Measurements from ENCODE around the gene APOBEC3C. TPM values are rescaled to one million over a fixed set of nuclear protein-coding genes. Genes with fewer than 3 reads are reported as not detected.
"Not testable (repeated sequence)": the region's sequence is repeated elsewhere in the genome, so short reads cannot be mapped to it uniquely, and the experiment has no call there.

Gene APOBEC3C
- polyA plus RNA-seq, 1 donor = 13.9 TPM

DNA sequence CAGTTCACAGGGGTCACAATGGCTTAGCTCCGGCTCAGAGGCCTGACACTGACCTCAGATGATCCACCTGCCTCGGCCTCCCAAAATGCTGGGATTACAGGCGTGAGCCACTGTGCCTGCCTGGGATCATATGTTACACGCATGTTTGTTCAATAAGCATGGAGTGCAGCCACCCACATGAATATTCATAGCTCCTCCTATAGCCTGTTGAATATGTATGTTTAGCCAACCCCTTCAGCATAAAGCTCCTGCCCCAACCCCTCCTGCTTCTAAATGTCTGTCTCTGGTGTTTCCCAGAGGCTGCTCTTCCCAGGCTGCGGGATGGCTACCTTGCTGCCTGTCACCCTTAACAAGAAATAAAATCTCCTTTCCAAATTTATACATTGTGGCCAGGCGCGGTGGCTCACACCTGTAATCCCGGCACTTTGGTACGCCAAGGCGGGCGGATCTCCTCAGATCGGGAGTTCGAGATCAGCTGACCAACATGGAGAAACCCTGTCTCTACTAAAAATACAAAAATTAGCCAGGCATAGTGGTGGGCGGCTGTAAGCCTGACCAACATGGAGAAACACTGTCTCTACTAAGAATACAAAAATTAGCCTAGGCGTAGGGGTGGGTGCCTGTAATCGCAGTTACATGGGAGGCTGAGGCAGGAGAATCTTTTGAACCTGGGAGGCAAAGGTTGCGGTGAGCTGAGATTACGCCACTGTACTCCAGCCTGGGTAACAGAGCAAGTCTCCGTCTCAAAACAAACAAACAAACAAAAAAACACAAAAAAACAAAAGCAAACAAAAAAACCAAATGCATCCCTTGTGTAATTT, 25.5 kb downstream of the APOBEC3C start:
- Histone ChIP-seq H3K36me3 (ENCODE audit: control insufficient read depth, insufficient read depth, low read length) (no peaks in the 10 kb centered on the region), H3K27ac (ENCODE audit: low read length) (no peak overlapping the region), H3K4me1 (ENCODE audit: control insufficient read depth, insufficient read depth, low read length) (peaks cover 3% of the 10 kb centered on the region), H3K4me3 (ENCODE audit: low read length) (no peak overlapping the region), H3K27me3 (ENCODE audit: control insufficient read depth, insufficient read depth, low read length) (no peaks in the 10 kb centered on the region), H3K9me3 (ENCODE audit: control insufficient read depth, low read depth, low read length) (no peaks in the 10 kb centered on the region)
- WGBS (ENCODE audit: insufficient coverage, low lambda C conversion rate) = no CpG with 5 or more reads among the region's 19 CpGs
- no peak for DNase-seq

DNA sequence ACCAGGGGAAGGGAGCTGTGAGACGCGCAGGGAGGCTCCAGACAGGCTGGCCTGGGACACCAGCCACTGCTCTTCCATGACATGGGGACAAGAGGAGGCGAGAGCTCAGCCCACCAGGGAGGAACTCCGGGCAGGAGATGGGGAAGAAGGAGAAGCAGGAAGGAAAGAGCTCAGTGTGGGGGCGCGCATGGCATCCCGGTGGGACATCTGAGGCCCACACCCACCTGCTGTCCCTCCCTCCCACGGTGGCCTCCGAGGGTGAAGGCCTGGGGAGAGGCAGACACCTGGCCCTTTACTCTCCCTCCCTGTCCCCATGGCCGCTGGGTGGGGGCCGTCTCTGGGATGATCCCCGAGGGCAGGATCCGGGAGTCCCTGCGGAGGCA, 26.1 kb downstream of the APOBEC3C start:
- not testable (repeated sequence) for H3K9me3 ChIP-seq (ENCODE audit: control insufficient read depth, low read depth, low read length); H3K4me3 ChIP-seq (ENCODE audit: low read length); H3K4me1 ChIP-seq (ENCODE audit: control insufficient read depth, insufficient read depth, low read length); DNase-seq; H3K36me3 ChIP-seq (ENCODE audit: control insufficient read depth, insufficient read depth, low read length); H3K27me3 ChIP-seq (ENCODE audit: control insufficient read depth, insufficient read depth, low read length); H3K27ac ChIP-seq (ENCODE audit: low read length)
- no CpG with 5 or more reads among the region's 14 CpGs for WGBS (ENCODE audit: insufficient coverage, low lambda C conversion rate)

DNA sequence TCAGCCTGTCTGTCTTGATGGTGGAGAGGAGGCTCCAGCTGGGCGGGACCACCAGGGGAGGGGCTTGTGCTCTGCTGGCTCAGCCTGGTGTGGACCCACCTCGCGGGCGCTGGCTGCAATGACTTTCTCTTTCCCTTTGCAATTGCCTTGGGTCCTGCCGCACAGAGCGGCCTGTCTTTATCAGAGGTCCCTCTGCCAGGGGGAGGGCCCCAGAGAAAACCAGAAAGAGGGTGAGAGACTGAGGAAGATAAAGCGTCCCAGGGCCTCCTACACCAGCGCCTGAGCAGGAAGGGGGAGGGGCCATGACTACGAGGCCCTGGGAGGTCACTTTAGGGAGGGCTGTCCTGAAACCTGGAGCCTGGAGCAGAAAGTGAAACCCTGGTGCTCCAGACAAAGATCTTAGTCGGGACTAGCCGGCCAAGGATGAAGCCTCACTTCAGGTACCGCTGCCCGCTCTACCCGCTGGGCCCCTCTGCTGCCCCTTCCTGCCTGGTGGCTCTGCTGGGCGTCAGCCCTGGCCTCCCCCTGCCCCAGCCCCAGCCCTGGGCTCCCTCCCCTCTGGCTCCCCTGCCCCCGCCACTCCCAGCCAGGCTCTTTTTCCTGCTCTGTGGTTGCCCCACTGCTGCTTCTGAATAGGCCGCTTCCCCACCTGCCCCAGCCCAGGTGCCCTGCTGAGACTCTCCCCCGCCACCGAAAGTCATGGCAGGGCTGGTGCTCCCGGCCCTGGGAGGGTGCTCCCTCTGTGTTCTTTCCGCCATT, 26.7 kb downstream of the APOBEC3C start, which contains the start of gene APOBEC3F:
Gene APOBEC3F, plus strand, starts transcription at position 327 of the 759 bp plus-strand sequence. Its CDS starts 97 bp downstream, at position 424.
- H3K9me3 ChIP-seq (ENCODE audit: control insufficient read depth, low read depth, low read length); H3K36me3 ChIP-seq (ENCODE audit: control insufficient read depth, insufficient read depth, low read length); H3K27me3 ChIP-seq (ENCODE audit: control insufficient read depth, insufficient read depth, low read length); H3K4me1 ChIP-seq (ENCODE audit: control insufficient read depth, insufficient read depth, low read length): not testable (repeated sequence)
- DNase-seq = peak; percentile 31 to 74
- H3K4me3 ChIP-seq (ENCODE audit: low read length) = peak within 1 kb of the TSS; percentile 45
- H3K27ac ChIP-seq (ENCODE audit: low read length) = peak within 1 kb of the TSS; percentile 71
- WGBS (ENCODE audit: insufficient coverage, low lambda C conversion rate) = no CpG with 5 or more reads among the region's 21 CpGs

DNA sequence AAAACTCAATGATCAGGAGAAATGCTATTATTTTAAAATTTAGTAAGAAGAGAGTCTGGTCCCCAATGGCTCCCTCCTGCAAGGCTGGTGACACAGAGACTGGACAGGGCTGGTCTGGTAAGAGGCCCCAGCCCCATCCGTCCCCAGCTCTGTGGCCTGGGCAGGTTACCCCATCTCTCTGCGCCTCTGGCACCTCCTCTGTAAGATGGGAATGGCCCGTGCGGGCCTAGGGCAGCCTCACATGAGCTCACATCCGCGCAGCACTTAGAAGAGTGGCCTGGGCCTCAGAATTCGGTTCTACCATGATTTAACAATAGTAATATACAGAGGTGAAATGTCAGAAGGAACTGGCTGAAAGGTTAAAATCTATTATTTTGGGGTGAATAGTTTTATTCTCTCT, 27.9 kb downstream of the APOBEC3C start:
- peaks cover 3% of the 10 kb centered on the region for H3K4me1 ChIP-seq (ENCODE audit: control insufficient read depth, insufficient read depth, low read length)
- no peak for DNase-seq
- no peak overlapping the region for H3K4me3 ChIP-seq (ENCODE audit: low read length)
- H3K36me3 ChIP-seq (ENCODE audit: control insufficient read depth, insufficient read depth, low read length) = no peaks in the 10 kb centered on the region
- no peaks in the 10 kb centered on the region for H3K27me3 ChIP-seq (ENCODE audit: control insufficient read depth, insufficient read depth, low read length)
- no CpG with 5 or more reads among the region's 7 CpGs for WGBS (ENCODE audit: insufficient coverage, low lambda C conversion rate)
- H3K27ac ChIP-seq (ENCODE audit: low read length) = no peak overlapping the region
- H3K9me3 ChIP-seq (ENCODE audit: control insufficient read depth, low read depth, low read length) = no peaks in the 10 kb centered on the region

DNA sequence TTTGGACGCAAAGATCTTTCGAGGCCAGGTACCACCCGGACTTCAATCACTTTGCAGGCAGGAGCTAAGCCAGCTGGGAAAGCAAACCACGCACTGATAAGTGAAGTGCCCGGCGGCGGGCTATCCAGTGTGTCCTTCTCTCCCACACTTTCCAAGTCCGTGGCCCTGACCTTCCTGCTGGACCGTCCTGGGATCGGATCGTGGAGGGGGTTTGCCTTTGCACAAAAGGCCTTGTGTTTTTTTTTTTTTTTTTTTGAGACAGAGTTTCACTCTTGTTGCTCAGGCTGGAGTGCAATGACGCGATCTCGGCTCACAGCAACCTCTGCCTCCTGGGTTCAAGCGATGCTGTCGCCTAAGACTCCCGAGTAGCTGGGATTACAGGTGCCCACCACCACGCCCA, 29.0 kb downstream of the APOBEC3C start:
- H3K36me3 ChIP-seq (ENCODE audit: control insufficient read depth, insufficient read depth, low read length); H3K27ac ChIP-seq (ENCODE audit: low read length); H3K4me3 ChIP-seq (ENCODE audit: low read length); H3K27me3 ChIP-seq (ENCODE audit: control insufficient read depth, insufficient read depth, low read length); H3K4me1 ChIP-seq (ENCODE audit: control insufficient read depth, insufficient read depth, low read length); DNase-seq; H3K9me3 ChIP-seq (ENCODE audit: control insufficient read depth, low read depth, low read length): not testable (repeated sequence)
- WGBS (ENCODE audit: insufficient coverage, low lambda C conversion rate) = no CpG with 5 or more reads among the region's 18 CpGs

DNA sequence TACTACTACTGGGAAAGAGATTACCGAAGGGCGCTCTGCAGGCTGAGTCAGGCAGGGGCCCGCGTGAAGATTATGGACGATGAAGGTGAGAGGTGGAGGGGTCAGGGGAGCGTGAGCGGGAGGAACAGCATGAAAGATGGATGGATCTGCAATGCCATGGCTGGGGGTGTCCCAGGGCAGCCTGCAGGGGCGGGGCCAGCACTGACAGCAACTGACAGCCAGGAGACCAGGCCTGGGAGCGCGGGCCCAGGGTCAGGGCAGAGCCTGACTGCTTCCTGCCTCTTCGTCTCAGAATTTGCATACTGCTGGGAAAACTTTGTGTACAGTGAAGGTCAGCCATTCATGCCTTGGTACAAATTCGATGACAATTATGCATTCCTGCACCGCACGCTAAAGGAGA, 31.1 kb downstream of the APOBEC3C start:
- H3K27me3 ChIP-seq (ENCODE audit: control insufficient read depth, insufficient read depth, low read length); H3K36me3 ChIP-seq (ENCODE audit: control insufficient read depth, insufficient read depth, low read length); H3K4me1 ChIP-seq (ENCODE audit: control insufficient read depth, insufficient read depth, low read length); H3K4me3 ChIP-seq (ENCODE audit: low read length); H3K27ac ChIP-seq (ENCODE audit: low read length); H3K9me3 ChIP-seq (ENCODE audit: control insufficient read depth, low read depth, low read length); DNase-seq: not testable (repeated sequence)
- WGBS (ENCODE audit: insufficient coverage, low lambda C conversion rate) = 90% methylated on average over 2 of the region's 14 CpGs

DNA sequence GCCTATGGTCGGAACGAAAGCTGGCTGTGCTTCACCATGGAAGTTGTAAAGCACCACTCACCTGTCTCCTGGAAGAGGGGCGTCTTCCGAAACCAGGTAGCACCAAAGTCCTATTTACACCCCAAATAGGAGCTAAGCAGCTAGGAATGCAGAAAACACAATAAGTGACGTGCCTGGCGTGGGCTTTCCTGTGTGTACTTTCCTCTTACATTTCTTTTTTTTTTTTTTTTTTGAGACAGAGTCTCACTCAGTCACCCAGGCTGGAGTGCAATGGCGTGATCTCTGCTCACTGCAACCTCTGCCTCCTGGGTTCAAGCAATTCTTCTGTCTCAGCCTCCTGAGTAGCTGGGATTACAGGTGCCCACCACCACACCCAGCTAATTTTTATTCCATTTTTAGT, 35.4 kb downstream of the APOBEC3C start:
- not testable (repeated sequence) for H3K27ac ChIP-seq (ENCODE audit: low read length); H3K9me3 ChIP-seq (ENCODE audit: control insufficient read depth, low read depth, low read length); DNase-seq; H3K27me3 ChIP-seq (ENCODE audit: control insufficient read depth, insufficient read depth, low read length); H3K36me3 ChIP-seq (ENCODE audit: control insufficient read depth, insufficient read depth, low read length); H3K4me3 ChIP-seq (ENCODE audit: low read length); H3K4me1 ChIP-seq (ENCODE audit: control insufficient read depth, insufficient read depth, low read length)
- WGBS (ENCODE audit: insufficient coverage, low lambda C conversion rate) = no CpG with 5 or more reads among the region's 7 CpGs

DNA sequence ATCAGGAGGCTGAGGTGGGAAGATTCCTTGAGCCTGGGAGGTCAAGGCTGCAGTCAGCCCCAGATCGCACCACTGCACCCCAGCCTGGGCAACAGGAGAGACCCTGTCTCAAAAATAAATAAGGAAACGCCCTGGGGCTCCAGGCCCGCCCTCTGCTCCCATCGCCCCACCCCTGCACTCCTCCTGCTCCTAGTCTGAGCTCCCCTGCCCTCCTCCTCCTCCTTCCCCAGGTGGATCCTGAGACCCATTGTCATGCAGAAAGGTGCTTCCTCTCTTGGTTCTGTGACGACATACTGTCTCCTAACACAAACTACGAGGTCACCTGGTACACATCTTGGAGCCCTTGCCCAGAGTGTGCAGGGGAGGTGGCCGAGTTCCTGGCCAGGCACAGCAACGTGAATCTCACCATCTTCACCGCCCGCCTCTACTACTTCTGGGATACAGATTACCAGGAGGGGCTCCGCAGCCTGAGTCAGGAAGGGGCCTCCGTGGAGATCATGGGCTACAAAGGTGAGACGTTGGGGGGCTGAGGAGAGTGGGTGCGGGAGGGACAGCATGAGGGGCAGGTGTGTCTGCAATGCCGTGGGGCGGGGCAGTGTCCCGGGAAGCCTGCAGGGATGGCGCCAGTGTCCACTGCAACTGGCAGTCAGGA, 37.9 kb downstream of the APOBEC3C start:
- H3K9me3 ChIP-seq (ENCODE audit: control insufficient read depth, low read depth, low read length); H3K4me1 ChIP-seq (ENCODE audit: control insufficient read depth, insufficient read depth, low read length); DNase-seq; H3K27me3 ChIP-seq (ENCODE audit: control insufficient read depth, insufficient read depth, low read length); H3K36me3 ChIP-seq (ENCODE audit: control insufficient read depth, insufficient read depth, low read length); H3K27ac ChIP-seq (ENCODE audit: low read length); H3K4me3 ChIP-seq (ENCODE audit: low read length): not testable (repeated sequence)
- WGBS (ENCODE audit: insufficient coverage, low lambda C conversion rate) = 100% methylated on average over 1 of the region's 18 CpGs

DNA sequence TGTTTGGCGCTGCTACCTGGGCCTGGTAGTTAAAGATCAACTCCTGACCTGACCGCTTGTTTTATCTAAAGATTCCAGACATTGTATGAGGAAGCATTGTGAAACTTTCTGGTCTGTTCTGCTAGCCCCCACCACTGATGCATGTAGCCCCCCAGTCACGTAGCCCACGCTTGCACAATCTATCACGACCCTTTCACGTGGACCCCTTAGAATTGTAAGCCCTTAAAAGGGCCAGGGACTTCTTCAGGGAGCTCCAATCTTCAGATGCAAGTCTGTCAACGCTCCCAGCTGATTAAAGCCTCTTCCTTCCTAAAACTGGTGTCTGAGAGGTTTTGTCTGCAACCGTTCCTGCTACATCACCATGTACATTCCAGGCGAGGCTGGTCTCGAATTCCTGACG, 41.6 kb downstream of the APOBEC3C start:
- WGBS (ENCODE audit: insufficient coverage, low lambda C conversion rate) = 100% methylated on average over 1 of the region's 11 CpGs
- Histone ChIP-seq H3K27ac (ENCODE audit: low read length) (no peak overlapping the region), H3K4me3 (ENCODE audit: low read length) (no peak overlapping the region), H3K4me1 (ENCODE audit: control insufficient read depth, insufficient read depth, low read length) (no peaks in the 10 kb centered on the region), H3K36me3 (ENCODE audit: control insufficient read depth, insufficient read depth, low read length) (no peaks in the 10 kb centered on the region), H3K27me3 (ENCODE audit: control insufficient read depth, insufficient read depth, low read length) (peaks cover 2% of the 10 kb centered on the region), H3K9me3 (ENCODE audit: control insufficient read depth, low read depth, low read length) (no peaks in the 10 kb centered on the region)
- no peak for DNase-seq

DNA sequence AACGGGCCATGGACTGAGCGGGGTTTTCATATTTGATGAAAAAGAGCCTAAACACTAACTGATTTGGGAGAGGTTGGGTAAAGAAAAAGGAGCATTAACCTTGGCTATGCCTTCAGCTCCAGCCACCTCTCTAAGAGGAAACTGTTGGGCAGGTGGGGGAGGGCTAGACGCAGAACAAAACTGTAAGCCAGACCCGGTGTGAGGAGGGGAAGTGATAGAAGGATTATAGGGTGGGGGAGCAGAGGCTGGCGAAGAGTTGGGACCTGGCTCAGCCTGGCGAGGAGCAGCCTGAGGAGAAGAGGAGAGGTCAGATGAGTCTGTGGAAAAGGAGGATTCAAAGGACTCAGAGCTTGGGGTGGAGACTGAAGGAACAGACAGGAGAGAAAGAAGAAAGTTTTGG, 47.2 kb downstream of the APOBEC3C start:
- DNase-seq; H3K27ac ChIP-seq (ENCODE audit: low read length); H3K27me3 ChIP-seq (ENCODE audit: control insufficient read depth, insufficient read depth, low read length): not testable (repeated sequence)

More for the DNA sequence above, 47.2 kb downstream of the APOBEC3C start:
- not testable (repeated sequence) for H3K9me3 ChIP-seq (ENCODE audit: control insufficient read depth, low read depth, low read length); H3K4me1 ChIP-seq (ENCODE audit: control insufficient read depth, insufficient read depth, low read length); H3K4me3 ChIP-seq (ENCODE audit: low read length); H3K36me3 ChIP-seq (ENCODE audit: control insufficient read depth, insufficient read depth, low read length)
- WGBS (ENCODE audit: insufficient coverage, low lambda C conversion rate) = 80% methylated on average over 1 of the region's 6 CpGs
